SK-N-SH treated with all-trans-retinoic acid at 6 μM for 48 hours (cell line): ENCODE results near the gene MAOA.
A peak's percentile ranks its signal among the peaks of the same experiment; 100 is the strongest.

ENCODE experiments used
- ATAC-seq: fragments of 200-7000 bp; cut with Tn5 transposase; 3 replicates; pipeline ENCODE4 v1.9.1; 2020; ENCODE audit warnings: mild to moderate bottlenecking, moderate library complexity
- ARNTL ChIP-seq: fragments of 450-650 bp; formaldehyde crosslinking; IDR thresholded peaks from 2 replicates; pipeline ENCODE4 v1.5.0; 2020; ENCODE audit warnings: low read depth, mild to moderate bottlenecking, moderate library complexity, borderline replicate concordance
- BACH2 ChIP-seq: fragments of 250-450 bp; sonication (Bioruptor Pico); IDR thresholded peaks from 2 replicates; pipeline ENCODE4 v1.9.0; 2021; ENCODE audit warnings: mild to moderate bottlenecking, borderline replicate concordance
- CSDC2 ChIP-seq: fragments of 250-450 bp; sonication (Bioruptor Pico); IDR thresholded peaks from 2 replicates; pipeline ENCODE4 v1.5.0; 2020; ENCODE audit warnings: mild to moderate bottlenecking, moderate library complexity
- ESRRG ChIP-seq: fragments of 250-450 bp; sonication (Bioruptor Pico); IDR thresholded peaks from 2 replicates; pipeline ENCODE4 v1.6.1; 2021; ENCODE audit warnings: mild to moderate bottlenecking
- GLIS3 ChIP-seq: fragments of 250-450 bp; sonication (Bioruptor Pico); IDR thresholded peaks from 2 replicates; pipeline ENCODE4 v1.5.0; 2020; ENCODE audit warnings: mild to moderate bottlenecking, moderate library complexity
- ISL1 ChIP-seq: fragments of 250-450 bp; sonication (Bioruptor Pico); IDR thresholded peaks from 2 replicates; pipeline ENCODE4 v2.1.2; 2022; ENCODE audit warnings: mild to moderate bottlenecking, moderate library complexity
- OSR1 ChIP-seq: fragments of 250-450 bp; sonication (Bioruptor Pico); IDR thresholded peaks from 2 replicates; pipeline ENCODE4 v1.8.0; 2022; ENCODE audit warnings: moderate library complexity, mild to moderate bottlenecking, inconsistent platforms
- PPARA ChIP-seq: fragments of 250-450 bp; sonication (Bioruptor Pico); IDR thresholded peaks from 2 replicates; pipeline ENCODE4 v1.5.0; 2020; ENCODE audit warnings: mild to moderate bottlenecking, borderline replicate concordance
- RARB ChIP-seq: fragments of 250-450 bp; sonication (Bioruptor Pico); IDR thresholded peaks from 2 replicates; pipeline ENCODE4 v1.8.0; 2021; ENCODE audit warnings: mild to moderate bottlenecking, moderate library complexity
- SNAI2 ChIP-seq: fragments of 250-450 bp; sonication (Bioruptor Pico); IDR thresholded peaks from 2 replicates; pipeline ENCODE4 v1.5.0; 2020; ENCODE audit warnings: mild to moderate bottlenecking, moderate library complexity
- TCF4 ChIP-seq: fragments of 250-450 bp; sonication (Bioruptor Pico); IDR thresholded peaks from 2 replicates; pipeline ENCODE4 v1.8.0; 2021; ENCODE audit warnings: mild to moderate bottlenecking, moderate library complexity, borderline replicate concordance
- TOX ChIP-seq: fragments of 250-450 bp; sonication (Bioruptor Pico); IDR thresholded peaks from 2 replicates; pipeline ENCODE4 v1.8.0; 2021; ENCODE audit warnings: mild to moderate bottlenecking, moderate library complexity, borderline replicate concordance
- ZC3H10 ChIP-seq: fragments of 250-450 bp; sonication (Bioruptor Pico); IDR thresholded peaks from 2 replicates; pipeline ENCODE4 v1.5.1; 2021; ENCODE audit warnings: mild to moderate bottlenecking, moderate library complexity
- ZFP3 ChIP-seq: fragments of 250-450 bp; sonication (Bioruptor Pico); IDR thresholded peaks from 2 replicates; pipeline ENCODE4 v1.5.0; 2020; ENCODE audit warnings: mild to moderate bottlenecking, moderate library complexity
- ZFP30 ChIP-seq: fragments of 450-650 bp; formaldehyde crosslinking; IDR thresholded peaks from 2 replicates; pipeline ENCODE4 v1.5.0; 2022; ENCODE audit warnings: mild to moderate bottlenecking, moderate library complexity
- ZNF565 ChIP-seq: fragments of 450-650 bp; formaldehyde crosslinking; conservative IDR thresholded peaks from 2 replicates; pipeline ENCODE4 v1.5.0; 2020; ENCODE audit warnings: low read depth, mild to moderate bottlenecking, moderate library complexity
- ZNF70 ChIP-seq: fragments of 450-650 bp; formaldehyde crosslinking; IDR thresholded peaks from 2 replicates; pipeline ENCODE4 v1.5.0; 2020; ENCODE audit warnings: mild to moderate bottlenecking, moderate library complexity
- ZNF8 ChIP-seq: fragments of 450-650 bp; formaldehyde crosslinking; IDR thresholded peaks from 2 replicates; pipeline ENCODE4 v1.5.0; 2020; ENCODE audit warnings: mild to moderate bottlenecking, moderate library complexity
- TF ChIP-seq, protein P1 (sequence below): fragments of 250-450 bp; sonication (Bioruptor Pico); IDR thresholded peaks from 2 replicates; pipeline ENCODE4 v1.8.0; 2021; ENCODE audit warnings: low read depth, mild to moderate bottlenecking, moderate library complexity, borderline replicate concordance
- TF ChIP-seq, protein P2 (sequence below): fragments of 250-450 bp; sonication (Bioruptor Pico); IDR thresholded peaks from 2 replicates; pipeline ENCODE4 v1.8.0; 2020; ENCODE audit warnings: mild to moderate bottlenecking, moderate library complexity, borderline replicate concordance
- TF ChIP-seq, protein P3 (sequence below): fragments of 250-450 bp; sonication (Bioruptor Pico); IDR thresholded peaks from 2 replicates; pipeline ENCODE4 v1.5.1; 2021; ENCODE audit warnings: mild to moderate bottlenecking, moderate library complexity

The MAOA gene

GRCh38 chrX:43631841-43632240 is 24.3 kb upstream of the MAOA start:
- ATAC-seq, result no peak
- no peak for TF ChIP-seq TCF4
- no peak for TF ChIP-seq CSDC2 (CRISPR knock-in tag)
- TF ChIP-seq ESRRG, result no peak
- no peak for TF ChIP-seq ZFP30 (CRISPR knock-in tag)

DNA sequence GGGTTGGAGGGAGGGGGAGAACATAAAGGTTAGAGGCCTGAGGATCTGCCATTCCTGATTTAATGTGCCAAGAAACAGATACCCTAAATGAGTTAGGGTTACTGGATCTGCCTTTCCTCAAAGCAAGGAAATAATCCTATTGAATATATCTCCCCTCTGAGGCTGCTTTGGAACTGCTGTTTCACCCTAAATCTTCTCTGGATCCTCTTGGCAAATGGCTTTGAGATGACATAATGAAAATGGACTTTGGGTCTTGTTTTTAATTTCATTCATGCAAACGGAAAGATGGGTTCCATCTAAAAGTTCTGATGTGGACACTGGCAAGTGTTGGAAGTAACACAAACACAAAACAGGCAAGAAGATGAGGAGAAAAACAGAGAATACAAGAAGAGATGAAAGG is 23.0 kb upstream of the MAOA start:
- ATAC-seq, result no peak
- TF ChIP-seq ZFP3 (CRISPR knock-in tag) (no peak), ISL1 (CRISPR knock-in tag) (0 out of 2 replicates have a peak, but pooled peaks have one; percentile 7)

DNA sequence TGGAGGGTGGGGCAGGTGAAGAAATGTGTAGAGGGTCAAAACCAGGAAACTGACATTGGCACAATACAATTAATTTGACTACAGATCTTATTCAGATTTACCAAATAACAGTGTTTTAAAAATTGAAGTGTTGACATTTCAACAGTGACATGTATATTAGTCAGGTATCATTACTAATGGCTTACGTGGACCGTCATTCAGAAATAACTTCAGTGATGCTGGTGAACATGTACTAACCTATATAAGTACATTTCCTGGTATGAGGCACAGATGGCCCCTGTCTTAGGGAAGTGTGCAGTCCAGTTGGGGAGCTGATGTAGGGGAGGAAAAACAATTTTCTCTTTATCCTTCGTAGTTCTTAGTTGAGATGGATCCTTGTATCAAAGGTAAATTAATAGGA is 22.3 kb upstream of the MAOA start:
- TF ChIP-seq ZNF70 (CRISPR knock-in tag) (no peak), ARNTL (no peak), TOX (CRISPR knock-in tag) (no peak), ZFP3 (CRISPR knock-in tag) (no peak)
- ATAC-seq, result no peak

GRCh38 chrX:43640482-43640881 is 15.6 kb upstream of the MAOA start:
- no peak for ATAC-seq
- TF ChIP-seq ZC3H10, result no peak
- TF ChIP-seq GLIS3 (CRISPR knock-in tag), result no peak
- TF ChIP-seq TCF4, result no peak
- no peak for TF ChIP-seq PPARA (CRISPR knock-in tag)
- no peak for TF ChIP-seq ESRRG
- TF ChIP-seq, protein P1, sequence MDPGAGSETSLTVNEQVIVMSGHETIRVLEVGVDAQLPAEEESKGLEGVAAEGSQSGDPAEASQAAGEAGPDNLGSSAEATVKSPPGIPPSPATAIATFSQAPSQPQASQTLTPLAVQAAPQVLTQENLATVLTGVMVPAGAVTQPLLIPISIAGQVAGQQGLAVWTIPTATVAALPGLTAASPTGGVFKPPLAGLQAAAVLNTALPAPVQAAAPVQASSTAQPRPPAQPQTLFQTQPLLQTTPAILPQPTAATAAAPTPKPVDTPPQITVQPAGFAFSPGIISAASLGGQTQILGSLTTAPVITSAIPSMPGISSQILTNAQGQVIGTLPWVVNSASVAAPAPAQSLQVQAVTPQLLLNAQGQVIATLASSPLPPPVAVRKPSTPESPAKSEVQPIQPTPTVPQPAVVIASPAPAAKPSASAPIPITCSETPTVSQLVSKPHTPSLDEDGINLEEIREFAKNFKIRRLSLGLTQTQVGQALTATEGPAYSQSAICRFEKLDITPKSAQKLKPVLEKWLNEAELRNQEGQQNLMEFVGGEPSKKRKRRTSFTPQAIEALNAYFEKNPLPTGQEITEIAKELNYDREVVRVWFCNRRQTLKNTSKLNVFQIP, result no peak
- TF ChIP-seq ZNF70 (CRISPR knock-in tag), result no peak
- TF ChIP-seq ARNTL, result no peak
- no peak for TF ChIP-seq OSR1 (CRISPR knock-in tag)
- no peak for TF ChIP-seq ZNF8 (CRISPR knock-in tag)
- TF ChIP-seq ZNF565, result no peak
- no peak for TF ChIP-seq ZFP30 (CRISPR knock-in tag)

- TF ChIP-seq ISL1 (CRISPR knock-in tag), result 0 out of 2 replicates have a peak, but pooled peaks have one; percentile 27
- TF ChIP-seq, protein P2, sequence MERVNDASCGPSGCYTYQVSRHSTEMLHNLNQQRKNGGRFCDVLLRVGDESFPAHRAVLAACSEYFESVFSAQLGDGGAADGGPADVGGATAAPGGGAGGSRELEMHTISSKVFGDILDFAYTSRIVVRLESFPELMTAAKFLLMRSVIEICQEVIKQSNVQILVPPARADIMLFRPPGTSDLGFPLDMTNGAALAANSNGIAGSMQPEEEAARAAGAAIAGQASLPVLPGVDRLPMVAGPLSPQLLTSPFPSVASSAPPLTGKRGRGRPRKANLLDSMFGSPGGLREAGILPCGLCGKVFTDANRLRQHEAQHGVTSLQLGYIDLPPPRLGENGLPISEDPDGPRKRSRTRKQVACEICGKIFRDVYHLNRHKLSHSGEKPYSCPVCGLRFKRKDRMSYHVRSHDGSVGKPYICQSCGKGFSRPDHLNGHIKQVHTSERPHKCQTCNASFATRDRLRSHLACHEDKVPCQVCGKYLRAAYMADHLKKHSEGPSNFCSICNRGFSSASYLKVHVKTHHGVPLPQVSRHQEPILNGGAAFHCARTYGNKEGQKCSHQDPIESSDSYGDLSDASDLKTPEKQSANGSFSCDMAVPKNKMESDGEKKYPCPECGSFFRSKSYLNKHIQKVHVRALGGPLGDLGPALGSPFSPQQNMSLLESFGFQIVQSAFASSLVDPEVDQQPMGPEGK (CRISPR knock-in tag), result no peak
- ATAC-seq, result no peak
These were observed 14.4 kb upstream of the MAOA start for GRCh38 chrX:43641691-43642090.

DNA sequence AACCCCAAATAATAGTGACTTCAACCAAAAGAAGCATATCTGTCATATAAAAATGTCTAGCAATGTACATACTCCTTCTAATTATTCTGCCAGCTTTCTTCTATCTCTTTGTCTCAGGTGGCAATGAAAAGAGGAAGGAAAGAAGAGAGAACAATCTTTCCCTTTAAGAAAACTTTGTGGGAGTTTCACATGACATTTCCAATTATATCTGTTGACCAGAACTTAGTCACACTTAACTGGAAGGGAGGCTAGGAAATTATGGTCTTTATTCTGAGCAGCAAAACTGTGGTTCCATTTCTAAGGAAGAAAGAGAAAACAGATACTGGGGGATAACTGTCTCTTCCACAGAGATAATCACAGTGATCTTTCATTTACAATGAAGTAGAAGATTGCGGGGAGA is 12.9 kb upstream of the MAOA start:
- no peak for ATAC-seq
- TF ChIP-seq ZNF8 (CRISPR knock-in tag) (no peak), ZFP3 (CRISPR knock-in tag) (no peak), TCF4 (no peak), ARNTL (no peak), CSDC2 (CRISPR knock-in tag) (no peak), PPARA (CRISPR knock-in tag) (no peak), ZFP30 (CRISPR knock-in tag) (no peak), BACH2 (CRISPR knock-in tag) (no peak), ESRRG (no peak), OSR1 (CRISPR knock-in tag) (no peak), ZC3H10 (no peak)
- TF ChIP-seq, protein P3, sequence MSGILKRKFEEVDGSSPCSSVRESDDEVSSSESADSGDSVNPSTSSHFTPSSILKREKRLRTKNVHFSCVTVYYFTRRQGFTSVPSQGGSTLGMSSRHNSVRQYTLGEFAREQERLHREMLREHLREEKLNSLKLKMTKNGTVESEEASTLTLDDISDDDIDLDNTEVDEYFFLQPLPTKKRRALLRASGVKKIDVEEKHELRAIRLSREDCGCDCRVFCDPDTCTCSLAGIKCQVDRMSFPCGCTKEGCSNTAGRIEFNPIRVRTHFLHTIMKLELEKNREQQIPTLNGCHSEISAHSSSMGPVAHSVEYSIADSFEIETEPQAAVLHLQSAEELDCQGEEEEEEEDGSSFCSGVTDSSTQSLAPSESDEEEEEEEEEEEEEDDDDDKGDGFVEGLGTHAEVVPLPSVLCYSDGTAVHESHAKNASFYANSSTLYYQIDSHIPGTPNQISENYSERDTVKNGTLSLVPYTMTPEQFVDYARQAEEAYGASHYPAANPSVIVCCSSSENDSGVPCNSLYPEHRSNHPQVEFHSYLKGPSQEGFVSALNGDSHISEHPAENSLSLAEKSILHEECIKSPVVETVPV, result no peak

DNA sequence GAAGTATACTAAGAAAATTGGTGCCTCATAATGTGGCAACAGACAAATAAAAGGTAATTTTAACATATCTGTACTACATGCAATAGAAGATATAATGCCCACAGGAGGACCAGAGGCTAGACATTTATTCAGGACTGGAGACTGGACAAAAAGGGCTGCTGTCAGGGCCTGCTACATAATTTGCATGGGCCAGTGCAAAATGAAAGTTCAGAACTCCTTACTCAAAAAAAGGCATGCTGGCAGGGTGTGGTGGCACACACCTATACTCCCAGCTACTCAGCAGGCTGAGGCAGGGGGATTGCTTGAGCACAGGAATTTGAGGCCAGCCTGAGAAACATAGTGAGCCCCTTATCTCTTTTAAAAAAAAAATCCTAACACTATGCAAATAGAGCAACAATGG is 12.4 kb upstream of the MAOA start:
- no peak for ATAC-seq
- TF ChIP-seq ARNTL (no peak), TCF4 (no peak), ZNF70 (CRISPR knock-in tag) (no peak), CSDC2 (CRISPR knock-in tag) (no peak), SNAI2 (CRISPR knock-in tag) (no peak), RARB (CRISPR knock-in tag) (no peak), PPARA (CRISPR knock-in tag) (no peak), OSR1 (CRISPR knock-in tag) (no peak), ESRRG (no peak), BACH2 (CRISPR knock-in tag) (no peak)
